CD14-positive monocyte (primary cell): ENCODE measurements around the gene CPN2. TPM values are rescaled to one million over a fixed set of nuclear protein-coding genes. Genes with fewer than 3 reads are reported as not detected.

ENCODE experiments used
- DNase-seq, 3 donors: peaks; one replicate each; pipeline ENCODE4 v3.0.0-alpha.2; 2011 to 2022
- H2AFZ ChIP-seq: 2 replicates; pipeline ENCODE4 v1.6.0; 2012; ENCODE audit warnings: mild to moderate bottlenecking, low read depth, low read length, inconsistent platforms; ENCODE audit not compliant: insufficient read depth, poor library complexity, severe bottlenecking
- H3K27ac ChIP-seq, 2 donors: 1 replicate in 1 of 2; 2 replicates in 1 of 2; pipeline ENCODE4 v1.5.1; 2012 to 2013; ENCODE audit warnings: low read length in 2 of 2, control low read depth in 1 of 2, inconsistent platforms in 1 of 2, low read depth in 1 of 2, mild to moderate bottlenecking in 1 of 2
- H3K27me3 ChIP-seq, 2 donors: one replicate each; pipeline versions ENCODE4 v1.6.0 to v1.6.1; 2011 to 2013; ENCODE audit warnings: low read length in 2 of 2; ENCODE audit not compliant: control insufficient read depth in 2 of 2, insufficient read depth in 2 of 2
- H3K36me3 ChIP-seq, 2 donors: replicated peaks in 1 of 2; 1 replicate in 1 of 2; 2 replicates in 1 of 2; pipeline versions ENCODE4 v1.5.1 to v1.6.1; 2012 to 2013; ENCODE audit warnings: low read length in 2 of 2, control low read depth in 1 of 2, inconsistent platforms in 1 of 2, mild to moderate bottlenecking in 1 of 2; ENCODE audit not compliant: insufficient read depth in 2 of 2, control insufficient read depth in 1 of 2
- H3K4me1 ChIP-seq, 2 donors: 1 replicate in 1 of 2; 2 replicates in 1 of 2; pipeline versions ENCODE4 v1.5.1 to v1.6.1; 2012 to 2013; ENCODE audit warnings: low read length in 2 of 2, control low read depth in 1 of 2, inconsistent platforms in 1 of 2, mild to moderate bottlenecking in 1 of 2, moderate library complexity in 1 of 2; ENCODE audit not compliant: insufficient read depth in 2 of 2, control insufficient read depth in 1 of 2
- H3K4me2 ChIP-seq: replicated peaks from 2 replicates; pipeline ENCODE3; 2012; ENCODE audit warnings: low read length, moderate library complexity, mild to moderate bottlenecking; ENCODE audit not compliant: poor library complexity, severe bottlenecking; ENCODE audit errors: extremely low read depth
- H3K4me3 ChIP-seq, 3 experiments: fragments of 200-600 bp in 1 of 3; sonication (generic) in 1 of 3; replicated peaks in 1 of 3; 1 replicate in 2 of 3; 2 replicates in 1 of 3; pipeline ENCODE4 v1.5.1; 2011 to 2013; ENCODE audit warnings: low read length in 3 of 3, mild to moderate bottlenecking in 3 of 3, control low read depth in 2 of 3, low read depth in 2 of 3, inconsistent platforms in 1 of 3, moderate library complexity in 1 of 3
- H3K79me2 ChIP-seq: 2 replicates; pipeline ENCODE4 v1.6.0; 2012; ENCODE audit warnings: mild to moderate bottlenecking, control low read depth, inconsistent platforms, low read length, moderate library complexity; ENCODE audit not compliant: insufficient read depth
- H3K9ac ChIP-seq: 2 replicates; pipeline ENCODE4 v1.6.0; 2017; ENCODE audit warnings: low read length, mild to moderate bottlenecking; ENCODE audit not compliant: insufficient read depth, poor library complexity, severe bottlenecking
- H3K9me3 ChIP-seq, 2 donors: replicated peaks in 1 of 2; 1 replicate in 1 of 2; 2 replicates in 1 of 2; pipeline versions ENCODE4 v1.5.1 to v1.6.1; 2012 to 2013; ENCODE audit warnings: low read length in 2 of 2, control low read depth in 1 of 2; ENCODE audit not compliant: control insufficient read depth in 1 of 2, insufficient read depth in 1 of 2
- H4K20me1 ChIP-seq: 2 replicates; pipeline ENCODE4 v1.6.0; 2012; ENCODE audit warnings: mild to moderate bottlenecking, low read length, control low read depth, moderate library complexity; ENCODE audit not compliant: insufficient read depth
- H3K27ac Mint-ChIP-seq, 7 donors: one replicate each; pipeline ENCODE4 v1.8.0; 2020; ENCODE audit warnings: mild to moderate bottlenecking in 7 of 7, mixed read lengths in 7 of 7, moderate library complexity in 6 of 7, inconsistent platforms in 2 of 7
- H3K27me3 Mint-ChIP-seq, 3 donors: one replicate each; pipeline ENCODE4 v1.8.0; 2021 to 2022; ENCODE audit warnings: low read depth in 3 of 3, mild to moderate bottlenecking in 3 of 3, mixed read lengths in 3 of 3, moderate library complexity in 3 of 3, inconsistent platforms in 1 of 3
- H3K36me3 Mint-ChIP-seq, 2 donors: one replicate each; pipeline ENCODE4 v1.8.0; 2020; ENCODE audit warnings: mixed read lengths in 2 of 2, inconsistent platforms in 1 of 2, mild to moderate bottlenecking in 1 of 2
- H3K4me1 Mint-ChIP-seq: one replicate; pipeline ENCODE4 v1.8.0; 2020; ENCODE audit warnings: mild to moderate bottlenecking, mixed read lengths
- H3K4me3 Mint-ChIP-seq, 2 donors: one replicate each; pipeline ENCODE4 v1.8.0; 2020; ENCODE audit warnings: mild to moderate bottlenecking in 2 of 2, mixed read lengths in 2 of 2, moderate library complexity in 1 of 2
- H3K9me3 Mint-ChIP-seq, 7 donors: one replicate each; pipeline ENCODE4 v1.8.0; 2020 to 2022; ENCODE audit warnings: mixed read lengths in 7 of 7, mild to moderate bottlenecking in 6 of 7, moderate library complexity in 6 of 7, inconsistent platforms in 2 of 7
- CTCF ChIP-seq: fragments of 200-600 bp; IDR thresholded peaks from one replicate; pipeline ENCODE4 v1.8.0; 2022; ENCODE audit warnings: antibody characterized with exemption, mild to moderate bottlenecking
- WGBS: methylation state at CpG from one replicate; pipeline ENCODE4 v1.1.5; 2013; ENCODE audit warnings: missing lambda C conversion rate; ENCODE audit not compliant: insufficient coverage; 5-methylcytosine and 5-hydroxymethylcytosine counted together
- intact Hi-C, 2 donors: fragments of 100-400 bp; cut with micrococcal nuclease; formaldehyde crosslinking; loops; one replicate each; pipeline versions ENCODE4 v1.15.0 to v1.15.1; 2023
- polyA plus RNA-seq, 3 donors: library from polyadenylated mRNA; depleted of rRNA in 1 of 3; unstranded in 2 of 3; stranded (reverse) in 1 of 3; fragments of 300-500 nt in 2 of 3; fragments of >200 nt in 1 of 3; fragmentation: Illumina TruSeq in 2 of 3; gene quantifications; 1 replicate in 2 of 3; 2 replicates in 1 of 3; pipeline ENCODE4 v1.2.3, GENCODE V29; 2012 to 2021

The CPN2 gene
- polyA plus RNA-seq, 3 donors, result not detected

GRCh38 chr3:194327218-194328052, 23.7 kb downstream of the CPN2 start:
- Mint-ChIP-seq H3K27me3 (peaks cover 9 to 23% (median 20%) of the 10 kb centered on the region in 3 donors), H3K27ac (no peak overlapping the region), H3K4me1 (peaks cover 12% of the 10 kb centered on the region), H3K9me3 (peaks cover 0 to 1% (median 0%) of the 10 kb centered on the region in 7 donors), H3K4me3 (no peak overlapping the region), H3K36me3 (no peaks in the 10 kb centered on the region)
- WGBS, result 98% methylated on average over 4 of the region's 5 CpGs
- Histone ChIP-seq H4K20me1 (no peaks in the 10 kb centered on the region), H3K4me1 (peaks cover 4 to 13% of the 10 kb centered on the region in 2 donors), H3K36me3 (no peaks in the 10 kb centered on the region), H3K4me3 (no peak overlapping the region), H3K9me3 (peaks cover 0 to 5% of the 10 kb centered on the region in 2 donors), H3K27me3 (peaks cover 0 to 11% of the 10 kb centered on the region in 2 donors), H2AFZ (no peak overlapping the region), H3K9ac (no peak overlapping the region), H3K4me2 (no peak overlapping the region), H3K79me2 (no peaks in the 10 kb centered on the region), H3K27ac (no peak overlapping the region)
- intact Hi-C loops, result no loop called here
- no peak for TF ChIP-seq CTCF
- DNase-seq, result no peak

GRCh38 chr3:194326968-194327217, 24.2 kb downstream of the CPN2 start:
- Mint-ChIP-seq H3K4me3 (no peak overlapping the region), H3K27me3 (peaks cover 8 to 23% (median 15%) of the 10 kb centered on the region in 3 donors), H3K9me3 (peaks cover 0 to 1% (median 0%) of the 10 kb centered on the region in 7 donors), H3K4me1 (peaks cover 14% of the 10 kb centered on the region), H3K27ac (no peak overlapping the region), H3K36me3 (no peaks in the 10 kb centered on the region)
- Histone ChIP-seq H3K79me2 (no peaks in the 10 kb centered on the region), H3K4me1 (peaks cover 4 to 13% of the 10 kb centered on the region in 2 donors), H3K27ac (no peak overlapping the region), H3K4me2 (no peak overlapping the region), H4K20me1 (no peaks in the 10 kb centered on the region), H3K9me3 (peaks cover 0 to 5% of the 10 kb centered on the region in 2 donors), H3K27me3 (peaks cover 0 to 8% of the 10 kb centered on the region in 2 donors), H2AFZ (no peak overlapping the region), H3K4me3 (no peak overlapping the region), H3K36me3 (no peaks in the 10 kb centered on the region), H3K9ac (no peak overlapping the region)
- DNase-seq, result no peak
- intact Hi-C loops, result no loop called here
- TF ChIP-seq CTCF, result no peak
- 100% methylated on average over 2 of the region's 2 CpGs for WGBS
